Endothelial cell of hepatic sinusoid (primary cell): ENCODE data around the gene SVOP.

Experiments
- in situ Hi-C: cut with HindIII; loops from 2 replicates; pipeline ENCODE4 v1.10.0; 2017; ENCODE audit warnings: low sequenced_read_pairs

The SVOP gene

GRCh38 chr12:108980831-108981618 lies 39.8 kb downstream of the SVOP start:
- in situ Hi-C loops = no loop called here

DNA sequence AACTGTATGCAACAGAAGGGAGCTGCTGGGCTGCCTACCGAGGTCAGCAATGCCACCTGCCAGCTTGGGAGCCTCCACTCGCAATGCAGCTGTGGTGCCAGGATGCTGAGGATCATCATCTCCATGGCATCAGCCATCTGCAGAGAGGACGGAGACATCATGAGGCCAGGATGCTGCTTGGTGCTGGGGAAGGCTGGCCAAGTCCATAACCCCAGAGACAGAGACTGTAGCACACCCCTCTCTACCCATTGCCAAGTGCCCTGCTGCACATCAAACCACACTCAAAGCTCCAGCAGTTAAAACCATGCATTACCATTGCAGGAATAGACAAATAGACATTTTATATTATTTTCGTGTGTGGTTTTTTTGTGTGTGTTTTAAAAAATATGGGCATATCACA lies 43.5 kb downstream of the SVOP start:
- in situ Hi-C loops = no loop called here

DNA sequence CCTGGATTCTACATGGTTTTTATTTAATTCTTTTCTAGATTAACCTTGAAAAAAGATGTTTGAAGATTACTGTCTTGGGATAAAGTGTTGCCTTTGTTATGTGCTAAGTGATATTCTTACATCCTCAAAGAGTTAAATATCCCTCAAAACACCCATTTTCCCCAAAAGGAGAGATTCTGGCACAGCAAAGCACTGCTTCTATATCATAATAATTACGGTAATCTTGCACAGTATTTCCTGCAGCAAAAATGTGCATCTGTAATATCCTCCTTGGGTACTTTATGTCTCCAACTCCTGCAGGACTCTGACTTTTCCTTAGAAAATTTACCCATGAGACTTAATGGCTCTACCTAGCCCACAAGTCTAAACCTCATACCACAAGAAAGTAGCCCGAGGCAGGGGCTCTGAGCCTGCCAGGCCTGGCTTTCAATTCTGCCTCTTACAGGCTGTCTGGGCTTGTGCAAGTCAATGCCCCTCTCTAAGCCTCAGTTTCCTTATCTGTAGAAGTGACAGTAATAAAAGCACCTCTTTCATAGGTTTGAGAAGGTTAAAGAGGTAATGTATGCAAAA lies 45.8 kb downstream of the SVOP start:
- in situ Hi-C loops = no loop called here

GRCh38 chr12:108973629-108974152 lies 47.2 kb downstream of the SVOP start:
- in situ Hi-C loops = loop anchor here (5.0 kb wide), 1 partner anchor 44 kb away; no protein-coding TSS in a partner anchor

DNA sequence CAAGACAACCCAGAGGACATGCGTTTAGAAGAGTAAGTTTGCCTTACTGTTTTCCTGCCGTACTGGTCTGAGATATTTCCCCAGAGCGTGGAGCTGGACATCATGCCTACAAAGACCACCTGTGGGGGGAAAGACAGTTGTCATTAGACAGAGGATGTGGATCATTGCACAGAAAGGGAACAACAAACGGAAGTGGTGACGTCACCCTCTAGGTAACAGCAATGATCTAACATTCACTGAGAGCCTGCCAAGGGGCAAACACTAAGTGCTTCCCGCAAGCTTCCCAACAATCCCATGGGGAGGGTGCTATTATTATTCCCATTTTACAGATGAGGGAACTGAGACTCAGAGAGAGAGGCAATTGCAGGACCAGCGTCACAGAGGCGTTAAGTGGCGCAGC lies 48.5 kb downstream of the SVOP start:
- in situ Hi-C loops = loop anchor here (5.0 kb wide), 1 partner anchor 45 kb away; no protein-coding TSS in a partner anchor

GRCh38 chr12:108969622-108970021 lies 51.2 kb downstream of the SVOP start:
- in situ Hi-C loops = loop anchor here (5.0 kb wide), 1 partner anchor 48 kb away; no protein-coding TSS in a partner anchor

DNA sequence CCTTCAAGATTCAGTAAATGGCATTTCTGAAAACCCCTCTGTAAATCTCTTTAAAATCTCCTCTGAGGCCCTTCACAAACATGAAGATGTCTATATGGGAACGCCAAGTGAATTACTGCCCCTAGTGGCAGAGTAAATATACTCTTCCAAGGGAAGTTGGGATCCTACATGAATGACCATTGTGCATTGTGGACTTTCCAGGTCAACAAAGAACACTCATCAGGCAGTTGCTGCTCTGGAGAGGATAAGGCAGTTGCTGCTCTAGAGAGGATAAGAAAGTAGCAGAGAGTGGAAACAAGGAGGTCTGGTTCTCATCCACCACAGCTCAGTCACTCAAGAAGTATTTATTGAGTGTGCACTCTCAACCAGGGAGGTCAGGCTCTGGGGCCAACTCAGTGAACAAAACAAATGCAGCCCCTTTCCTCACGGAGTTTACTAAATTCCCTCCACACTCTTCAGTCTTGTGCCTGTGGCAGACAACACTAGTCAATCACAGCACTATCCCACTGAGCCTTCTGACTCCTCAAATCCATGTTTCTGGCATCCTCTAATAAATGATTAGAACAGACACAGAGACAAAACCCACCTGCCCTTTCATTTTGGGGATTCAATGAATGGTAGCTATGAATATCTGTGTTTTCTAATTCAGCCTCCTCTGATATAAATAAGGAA lies 52.9 kb downstream of the SVOP start:
- in situ Hi-C loops = no loop called here

GRCh38 chr12:108966378-108967151 lies 54.3 kb downstream of the SVOP start:
- in situ Hi-C loops = no loop called here

DNA sequence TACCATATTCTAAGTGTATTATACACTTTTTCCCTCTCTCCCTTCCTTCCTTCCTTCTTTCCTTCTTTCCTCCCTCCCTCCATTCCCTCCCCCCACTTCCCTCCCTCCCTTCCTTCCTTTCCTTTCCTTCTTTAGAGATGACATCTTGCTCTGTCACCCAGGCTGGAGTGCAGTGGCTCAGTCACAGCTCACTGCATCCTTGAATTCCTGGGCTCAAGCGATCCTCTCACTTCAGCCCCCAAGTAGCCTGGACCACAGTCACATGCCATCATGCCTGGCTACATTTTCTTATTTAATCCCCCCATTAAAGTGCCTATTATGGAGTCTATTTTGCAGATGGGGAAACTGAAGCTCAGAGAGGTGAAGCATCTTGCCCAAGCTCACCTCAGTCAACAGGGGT lies 55.0 kb downstream of the SVOP start:
- in situ Hi-C loops = no loop called here

- in situ Hi-C loops = no loop called here
Measured at GRCh38 chr12:108964371-108965352, 56.2 kb downstream of the SVOP start.

DNA sequence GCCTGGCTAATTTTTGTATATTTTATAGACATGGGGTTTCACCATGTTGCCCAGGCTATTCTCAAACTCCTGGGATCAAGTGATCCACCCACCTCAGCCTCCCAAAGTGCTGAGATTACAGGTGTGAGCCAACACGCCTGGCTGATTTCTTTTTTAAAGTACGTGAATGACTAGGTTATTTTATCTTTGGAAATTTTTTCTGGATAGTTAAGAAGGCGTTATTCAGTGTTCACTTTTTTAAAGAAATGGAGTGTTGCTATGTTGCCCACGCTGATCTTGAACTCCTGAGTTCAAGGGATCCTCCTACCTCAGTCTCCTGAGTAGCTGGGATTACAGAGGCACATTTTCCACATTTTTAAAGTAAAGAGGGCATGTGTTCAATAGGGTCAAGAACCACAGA lies 58.6 kb downstream of the SVOP start:
- in situ Hi-C loops = no loop called here

GRCh38 chr12:108959748-108960655 lies 60.9 kb downstream of the SVOP start:
- in situ Hi-C loops = loop anchor here (5.0 kb wide), 1 partner anchor 93 kb away; no protein-coding TSS in a partner anchor

DNA sequence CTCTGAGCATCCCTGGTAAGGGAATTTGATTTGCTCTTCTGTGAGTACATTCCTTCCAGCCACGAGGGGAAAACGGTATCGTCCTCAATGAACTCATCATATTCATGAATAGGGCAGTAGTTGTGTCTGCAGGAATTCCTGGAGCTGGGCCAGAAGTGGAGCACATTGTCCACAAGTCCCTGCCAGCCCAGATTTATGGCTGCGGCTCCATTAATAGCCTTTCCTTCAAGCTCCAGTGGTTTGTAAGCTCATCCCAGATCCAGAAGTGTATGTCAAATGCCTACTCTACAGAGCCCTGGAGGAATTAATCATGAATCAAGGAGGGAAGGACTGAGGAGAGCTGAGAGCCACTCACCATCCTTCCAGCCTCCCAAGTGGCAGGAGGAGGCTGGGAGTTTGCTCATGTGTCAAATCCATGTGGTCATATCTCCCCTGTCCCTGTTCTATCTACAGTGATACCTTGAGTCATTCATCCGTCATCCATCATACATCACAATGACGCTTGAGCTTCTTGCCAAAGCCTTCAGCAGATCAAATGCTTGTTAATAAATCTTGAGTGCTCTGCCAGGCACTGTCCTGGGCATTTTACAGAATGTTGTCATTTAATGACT lies 65.5 kb downstream of the SVOP start:
- in situ Hi-C loops = loop anchor here (5.0 kb wide), 1 partner anchor 88 kb away; no protein-coding TSS in a partner anchor

GRCh38 chr12:108950991-108951739 lies 69.7 kb downstream of the SVOP start:
- in situ Hi-C loops = no loop called here

GRCh38 chr12:108949976-108950375 lies 70.9 kb downstream of the SVOP start:
- in situ Hi-C loops = no loop called here

GRCh38 chr12:108948367-108948766 lies 72.5 kb downstream of the SVOP start:
- in situ Hi-C loops = no loop called here

DNA sequence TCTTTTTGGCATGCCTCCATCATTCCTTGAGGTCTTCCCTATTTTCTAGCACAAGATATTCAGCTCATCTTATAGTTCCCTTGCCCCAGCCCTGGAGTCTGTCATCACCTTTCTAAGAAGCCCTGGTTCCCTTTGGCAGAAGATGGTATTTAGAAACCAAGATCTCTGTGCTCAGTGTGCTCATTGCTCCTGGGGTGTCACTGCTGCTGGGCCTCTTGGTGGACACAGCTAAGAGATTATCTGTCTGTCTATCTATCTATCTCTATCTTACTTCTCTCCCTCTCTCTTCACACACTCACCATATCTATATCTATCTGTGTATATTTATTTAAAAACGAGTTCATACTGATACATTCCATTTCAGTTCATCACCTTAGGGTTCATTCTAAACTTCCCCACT lies 73.8 kb downstream of the SVOP start:
- in situ Hi-C loops = no loop called here
